ENCODE data around the gene FRMD7. TPM values are rescaled to one million over a fixed set of nuclear protein-coding genes. Genes with fewer than 3 reads are reported as not detected.

The FRMD7 gene
- total and polyA plus RNA-seq, 2 of the 13 experiments (the other 11 are each of a cell fraction or from before 2014, with no cell fraction given), result 0.04 TPM; not detected in 1

DNA sequence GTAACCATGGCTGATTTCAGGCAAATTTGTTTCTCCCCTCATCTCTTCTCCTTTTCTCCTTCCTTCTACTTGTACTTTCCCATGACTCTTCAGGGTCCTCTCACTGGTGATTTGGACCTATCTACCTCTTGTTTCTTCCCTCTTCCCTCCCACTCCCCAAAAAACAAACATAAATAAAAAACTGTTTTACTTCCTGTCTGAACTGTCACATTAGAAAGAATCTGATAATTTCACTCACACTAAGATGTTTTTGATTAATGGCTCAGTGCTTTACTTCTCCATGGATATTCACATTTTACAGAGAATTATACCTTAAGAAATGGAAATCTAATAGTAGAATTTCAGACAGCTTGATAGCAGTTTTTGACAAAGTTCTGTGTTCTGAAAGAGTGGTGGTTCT is 97.6 kb downstream of the FRMD7 start:
- no peak for FAIRE-seq
- Histone ChIP-seq H3K36me3 (replicated peaks in 1 of 2; ENCODE audit: control insufficient read depth in 1 of 2, insufficient read depth in 2 of 2, low read length in 2 of 2) (no peaks in the 10 kb centered on the region), H3K4me2 (ENCODE audit: low read depth, low read length) (no peak overlapping the region), H4K20me1 (ENCODE audit: insufficient read depth, low read length) (no peaks in the 10 kb centered on the region), H3K4me1 (ENCODE audit: insufficient read depth, low read length) (peaks cover 83% of the 10 kb centered on the region), H3K79me2 (ENCODE audit: insufficient read depth, low read length) (peaks cover 76% of the 10 kb centered on the region), H3K9ac (ENCODE audit: insufficient read depth, low read depth, low read length) (no peak overlapping the region), H3K4me3 (replicated peaks in 1 of 3; ENCODE audit: insufficient read depth in 1 of 3, low read depth in 2 of 3, low read length in 3 of 3) (no peak overlapping the region), H3K9me3 (ENCODE audit: low read length) (no peaks in the 10 kb centered on the region), H3K27ac (ENCODE audit: extremely low read length, insufficient read depth, low read length) (no peak overlapping the region), H2AFZ (ENCODE audit: low read length) (no peak overlapping the region), H3K27me3 (ENCODE audit: control insufficient read depth in 1 of 2, insufficient read depth in 2 of 2, low read length in 2 of 2) (no peaks in the 10 kb centered on the region)
- no peak for DNase-seq (ENCODE audit: low spot score)
- no TSS peak for BruUV-seq (replicated peaks)
- TF ChIP-seq, protein P1, sequence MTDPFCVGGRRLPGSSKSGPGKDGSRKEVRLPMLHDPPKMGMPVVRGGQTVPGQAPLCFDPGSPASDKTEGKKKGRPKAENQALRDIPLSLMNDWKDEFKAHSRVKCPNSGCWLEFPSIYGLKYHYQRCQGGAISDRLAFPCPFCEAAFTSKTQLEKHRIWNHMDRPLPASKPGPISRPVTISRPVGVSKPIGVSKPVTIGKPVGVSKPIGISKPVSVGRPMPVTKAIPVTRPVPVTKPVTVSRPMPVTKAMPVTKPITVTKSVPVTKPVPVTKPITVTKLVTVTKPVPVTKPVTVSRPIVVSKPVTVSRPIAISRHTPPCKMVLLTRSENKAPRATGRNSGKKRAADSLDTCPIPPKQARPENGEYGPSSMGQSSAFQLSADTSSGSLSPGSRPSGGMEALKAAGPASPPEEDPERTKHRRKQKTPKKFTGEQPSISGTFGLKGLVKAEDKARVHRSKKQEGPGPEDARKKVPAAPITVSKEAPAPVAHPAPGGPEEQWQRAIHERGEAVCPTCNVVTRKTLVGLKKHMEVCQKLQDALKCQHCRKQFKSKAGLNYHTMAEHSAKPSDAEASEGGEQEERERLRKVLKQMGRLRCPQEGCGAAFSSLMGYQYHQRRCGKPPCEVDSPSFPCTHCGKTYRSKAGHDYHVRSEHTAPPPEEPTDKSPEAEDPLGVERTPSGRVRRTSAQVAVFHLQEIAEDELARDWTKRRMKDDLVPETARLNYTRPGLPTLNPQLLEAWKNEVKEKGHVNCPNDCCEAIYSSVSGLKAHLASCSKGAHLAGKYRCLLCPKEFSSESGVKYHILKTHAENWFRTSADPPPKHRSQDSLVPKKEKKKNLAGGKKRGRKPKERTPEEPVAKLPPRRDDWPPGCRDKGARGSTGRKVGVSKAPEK (CRISPR knock-in tag; IDR thresholded peaks at IDR 0.05; ENCODE audit: borderline replicate concordance), result no peak
- TF ChIP-seq JUNB (CRISPR knock-in tag; IDR thresholded peaks at IDR 0.05; ENCODE audit: borderline replicate concordance) (no peak), SAP130 (CRISPR knock-in tag; IDR thresholded peaks at IDR 0.05; ENCODE audit: low read depth) (no peak), ZNF496 (CRISPR knock-in tag; IDR thresholded peaks at IDR 0.05; ENCODE audit: insufficient replicate concordance) (no peak), PAX8 (CRISPR knock-in tag; IDR thresholded peaks at IDR 0.05; ENCODE audit: borderline replicate concordance) (no peak)
- intact Hi-C loops (cut with micrococcal nuclease; ENCODE audit: unreplicated experiment) (no loop called here), in situ Hi-C loops (cut with HindIII; ENCODE audit: extremely low pct_ligation_motif_present, low pct_unique_long_range_greater_than_20kb) (no loop called here)
- ChIA-PET POLR2A (no interaction called here), CTCF (ENCODE audit: low intra/inter-chr PET ratio, low total read pairs) (no interaction called here)
- ATAC-seq, result no peak

Other genes with a start within 250 kb of the FRMD7 start
- 47.9 and 78.3 TPM in 2 replicates for gene STK26, start 104.7 kb downstream of the FRMD7 start, total RNA-seq (2016; rRNA removed; fragmentation: Illumina TruSeq; extraction: Trizol)
- gene STK26, start 104.7 kb downstream of the FRMD7 start, polyA plus RNA-seq (2011; rRNA removed), result 11.1 and 16.9 TPM in 2 replicates
- 28.5 and 39.3 TPM in 2 replicates for gene RAP2C, start 91.4 kb upstream of the FRMD7 start, total RNA-seq (2016; rRNA removed; fragmentation: Illumina TruSeq; extraction: Trizol)
- gene RAP2C, start 91.4 kb upstream of the FRMD7 start, polyA plus RNA-seq (2011; rRNA removed), result 7.3 and 8.0 TPM in 2 replicates